H9 (cell line): Measurements from ENCODE around the gene SPSB3. TPM values are rescaled to one million over a fixed set of nuclear protein-coding genes. Genes with fewer than 3 reads are reported as not detected.

ENCODE experiments used
- DNase-seq: peaks from one replicate; pipeline ENCODE4 v3.0.0-alpha.2; 2017
- H2AFZ ChIP-seq: one replicate; pipeline ENCODE4 v1.6.1; 2013; ENCODE audit warnings: mild to moderate bottlenecking, low read length, control low read depth, moderate library complexity
- H2AK5ac ChIP-seq: 2 replicates; pipeline ENCODE4 v1.6.1; 2013; ENCODE audit warnings: low read length, control low read depth, mixed read lengths; ENCODE audit not compliant: insufficient read length
- H2BK120ac ChIP-seq: one replicate; pipeline ENCODE4 v1.6.1; 2013; ENCODE audit warnings: low read depth, mild to moderate bottlenecking, low read length, control low read depth, inconsistent platforms; ENCODE audit not compliant: poor library complexity, severe bottlenecking
- H2BK12ac ChIP-seq: 2 replicates; pipeline ENCODE4 v1.6.1; 2013; ENCODE audit warnings: low read length, control low read depth, mixed read lengths, low read depth; ENCODE audit not compliant: insufficient read length
- H2BK15ac ChIP-seq: 2 replicates; pipeline ENCODE4 v1.6.1; 2013; ENCODE audit warnings: low read depth, low read length, control low read depth
- H2BK20ac ChIP-seq: one replicate; pipeline ENCODE4 v1.6.1; 2013; ENCODE audit warnings: low read depth, mild to moderate bottlenecking, low read length, control low read depth, inconsistent platforms; ENCODE audit not compliant: poor library complexity, severe bottlenecking
- H2BK5ac ChIP-seq: 2 replicates; pipeline ENCODE4 v1.6.1; 2013; ENCODE audit warnings: low read length, control low read depth, mixed read lengths; ENCODE audit not compliant: insufficient read length
- H3K14ac ChIP-seq: 2 replicates; pipeline ENCODE4 v1.6.1; 2013; ENCODE audit warnings: low read length, control low read depth; ENCODE audit not compliant: insufficient read depth
- H3K18ac ChIP-seq: 2 replicates; pipeline ENCODE4 v1.6.1; 2013; ENCODE audit warnings: low read depth, mild to moderate bottlenecking, mixed read lengths, low read length, control low read depth; ENCODE audit not compliant: insufficient read length
- H3K23ac ChIP-seq: 2 replicates; pipeline ENCODE4 v1.6.1; 2013; ENCODE audit warnings: low read length, control low read depth, mixed read lengths, low read depth; ENCODE audit not compliant: insufficient read length
- H3K23me2 ChIP-seq: 2 replicates; pipeline ENCODE4 v1.6.1; 2013; ENCODE audit warnings: low read depth, mild to moderate bottlenecking, mixed read lengths, low read length, control low read depth; ENCODE audit not compliant: insufficient read length, poor library complexity, severe bottlenecking
- H3K27ac ChIP-seq: 2 replicates; pipeline ENCODE4 v1.5.1; 2013; ENCODE audit warnings: low read length, control low read depth, mixed read lengths, low read depth; ENCODE audit not compliant: insufficient read length
- H3K27me3 ChIP-seq: 2 replicates; pipeline ENCODE4 v1.6.1; 2013; ENCODE audit warnings: low read length, control low read depth, inconsistent platforms; ENCODE audit not compliant: insufficient read depth
- H3K4ac ChIP-seq: 2 replicates; pipeline ENCODE4 v1.6.1; 2013; ENCODE audit warnings: low read depth, mild to moderate bottlenecking, control low read depth, inconsistent platforms, low read length, moderate library complexity
- H3K4me1 ChIP-seq: 2 replicates; pipeline ENCODE4 v1.6.1; 2013; ENCODE audit warnings: low read length, control low read depth, inconsistent platforms; ENCODE audit not compliant: insufficient read depth
- H3K4me2 ChIP-seq: 2 replicates; pipeline ENCODE4 v1.6.1; 2013; ENCODE audit warnings: low read length, control low read depth, mixed read lengths; ENCODE audit not compliant: insufficient read length, insufficient read depth
- H3K56ac ChIP-seq: 2 replicates; pipeline ENCODE4 v1.6.1; 2013; ENCODE audit warnings: low read depth, mild to moderate bottlenecking, mixed read lengths, low read length, control low read depth; ENCODE audit not compliant: insufficient read length
- H3K79me1 ChIP-seq: 2 replicates; pipeline ENCODE4 v1.6.1; 2013; ENCODE audit warnings: low read depth, mild to moderate bottlenecking, moderate library complexity, low read length, control low read depth, inconsistent platforms; ENCODE audit not compliant: insufficient read depth, poor library complexity, severe bottlenecking
- H3K79me2 ChIP-seq: 2 replicates; pipeline ENCODE4 v1.6.1; 2013; ENCODE audit warnings: low read length, control low read depth, inconsistent platforms; ENCODE audit not compliant: insufficient read depth
- H3K9ac ChIP-seq: 2 replicates; pipeline ENCODE4 v1.6.1; 2013; ENCODE audit warnings: low read length, control low read depth, mixed read lengths; ENCODE audit not compliant: insufficient read length; ENCODE audit errors: extremely low read depth
- H3K9me3 ChIP-seq: one replicate; pipeline ENCODE4 v1.6.1; 2013; ENCODE audit warnings: low read depth, low read length, inconsistent platforms; ENCODE audit not compliant: control insufficient read depth
- H3T11ph ChIP-seq: one replicate; pipeline ENCODE4 v1.6.1; 2013; ENCODE audit warnings: mild to moderate bottlenecking, low read length, control low read depth, inconsistent platforms
- H4K20me1 ChIP-seq: one replicate; pipeline ENCODE4 v1.6.1; 2013; ENCODE audit not compliant: control insufficient read depth, insufficient read length, insufficient read depth
- H4K5ac ChIP-seq: 2 replicates; pipeline ENCODE4 v1.6.1; 2013; ENCODE audit warnings: low read depth, mild to moderate bottlenecking, mixed read lengths, low read length, control low read depth; ENCODE audit not compliant: insufficient read length
- H4K8ac ChIP-seq: replicated peaks from 2 replicates; pipeline ENCODE4 v1.6.1; 2013; ENCODE audit warnings: low read length, control low read depth, mixed read lengths, low read depth; ENCODE audit not compliant: insufficient read length
- H4K91ac ChIP-seq: 2 replicates; pipeline ENCODE4 v1.6.1; 2013; ENCODE audit warnings: low read depth, mild to moderate bottlenecking, moderate library complexity, mixed read lengths, low read length, control low read depth; ENCODE audit not compliant: insufficient read length
- H3K27ac Mint-ChIP-seq, 3 experiments: 2 replicates in 2 of 3; 3 replicates in 1 of 3; pipeline ENCODE4 v1.8.0; 2020 to 2021; ENCODE audit warnings: mixed read lengths in 3 of 3, mild to moderate bottlenecking in 1 of 3, moderate library complexity in 1 of 3
- H3K27me3 Mint-ChIP-seq: 2 replicates; pipeline ENCODE4 v1.8.0; 2021; ENCODE audit warnings: low read depth, mild to moderate bottlenecking, moderate library complexity, mixed read lengths
- H3K36me3 Mint-ChIP-seq, 3 experiments: 2 replicates in 2 of 3; 3 replicates in 1 of 3; pipeline ENCODE4 v1.8.0; 2020 to 2021; ENCODE audit warnings: low read depth in 3 of 3, mixed read lengths in 3 of 3; ENCODE audit not compliant: insufficient read depth in 1 of 3
- H3K4me1 Mint-ChIP-seq, 2 experiments: 2 replicates each; pipeline ENCODE4 v1.8.0; 2020; ENCODE audit warnings: mixed read lengths in 2 of 2
- H3K4me3 Mint-ChIP-seq, 2 experiments: 2 replicates in 1 of 2; 3 replicates in 1 of 2; pipeline ENCODE4 v1.8.0; 2020 to 2021; ENCODE audit warnings: mild to moderate bottlenecking in 2 of 2, mixed read lengths in 2 of 2, moderate library complexity in 1 of 2
- H3K9me3 Mint-ChIP-seq, 2 experiments: 2 replicates in 1 of 2; 3 replicates in 1 of 2; pipeline ENCODE4 v1.8.0; 2020; ENCODE audit warnings: mild to moderate bottlenecking in 2 of 2, mixed read lengths in 2 of 2, moderate library complexity in 1 of 2
- CTCF ChIP-seq: fragments of 200-600 bp; sonication (generic); conservative IDR thresholded peaks from 3 replicates; pipeline ENCODE4 v1.8.0; 2021; ENCODE audit warnings: antibody characterized with exemption, mild to moderate bottlenecking
- WGBS: extraction: QIAGEN DNeasy Blood & Tissue Kit; methylation state at CpG from one replicate; pipeline ENCODE4 v1.1.7; 2013; ENCODE audit warnings: missing lambda C conversion rate, low lambda C conversion rate, mixed read lengths; ENCODE audit not compliant: insufficient read length; ENCODE audit errors: extremely low coverage; 5-methylcytosine and 5-hydroxymethylcytosine counted together
- total RNA-seq: library from RNA; stranded (reverse); gene quantifications from 2 replicates; pipeline ENCODE4 v1.2.1, GENCODE V29; 2021

SPSB3 gene
- total RNA-seq, 1 experiment from 2014 or later = 19.9 TPM

DNA sequence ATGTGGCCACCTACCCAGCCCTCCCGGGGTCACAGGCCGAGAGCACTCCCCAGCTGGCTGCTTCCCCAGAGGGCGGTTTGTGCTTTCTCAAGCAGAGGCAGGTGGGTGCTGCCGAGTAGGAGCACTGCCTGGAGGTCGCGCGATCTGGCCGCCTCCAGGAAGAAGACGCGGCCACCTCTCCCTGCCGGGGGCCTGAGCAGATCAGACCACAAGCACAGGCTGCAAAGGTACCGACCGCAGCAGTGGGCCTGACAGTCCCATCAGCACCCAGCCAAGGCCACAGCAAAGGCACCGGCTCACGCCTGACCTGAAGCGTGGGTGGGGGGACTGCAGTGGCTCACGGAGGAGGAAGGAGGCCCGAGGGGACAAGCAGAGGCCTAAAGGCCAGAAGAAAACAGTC lies 26.3 kb upstream of the SPSB3 start:
- Histone ChIP-seq H3K23ac (no peak overlapping the region), H3K56ac (no peak overlapping the region), H3K14ac (no peak overlapping the region), H3K4me2 (no peak overlapping the region), H2AK5ac (no peak overlapping the region), H3T11ph (no peak overlapping the region), H4K20me1 (no peaks in the 10 kb centered on the region), H3K27ac (no peak overlapping the region), H3K79me2 (no peaks in the 10 kb centered on the region), H3K4me1 (no peaks in the 10 kb centered on the region), H3K79me1 (no peaks in the 10 kb centered on the region), H2BK15ac (no peak overlapping the region), H3K27me3 (no peaks in the 10 kb centered on the region), H2BK20ac (no peak overlapping the region), H3K18ac (no peak overlapping the region), H4K5ac (no peak overlapping the region), H3K9me3 (no peaks in the 10 kb centered on the region), H2BK5ac (no peak overlapping the region), H4K91ac (no peak overlapping the region), H3K4ac (no peak overlapping the region), H2AFZ (no peak overlapping the region), H3K9ac (no peak overlapping the region), H3K23me2 (no peaks in the 10 kb centered on the region), H4K8ac (no peak overlapping the region), H2BK120ac (no peak overlapping the region), H2BK12ac (no peak overlapping the region)
- H3K4me1 Mint-ChIP-seq = peaks cover 0 to 3% of the 10 kb centered on the region in 2 experiments; a peak in 2 of 4 replicates
- no peak overlapping the region for H3K4me3 Mint-ChIP-seq
- peaks cover 15 to 37% (median 16%) of the 10 kb centered on the region in 3 experiments; a peak in 6 of 7 replicates for H3K36me3 Mint-ChIP-seq
- no peaks in the 10 kb centered on the region for H3K27me3 Mint-ChIP-seq
- H3K27ac Mint-ChIP-seq = no peak overlapping the region
- DNase-seq = no peak
- TF ChIP-seq CTCF = no peak
- peaks cover 2 to 4% of the 10 kb centered on the region in 2 experiments; a peak in 2 of 5 replicates for H3K9me3 Mint-ChIP-seq
- WGBS = no CpG with 5 or more reads among the region's 18 CpGs
